ENCODE results near the gene PRRX2. TPM values are rescaled to one million over a fixed set of nuclear protein-coding genes. Genes with fewer than 3 reads are reported as not detected.
A peak's percentile ranks its signal among the peaks of the same experiment; 100 is the strongest.

PRRX2 gene
- total RNA-seq, 4 donors from 2014 or later, result 2.9 to 10.6 (median 8.1) TPM

DNA sequence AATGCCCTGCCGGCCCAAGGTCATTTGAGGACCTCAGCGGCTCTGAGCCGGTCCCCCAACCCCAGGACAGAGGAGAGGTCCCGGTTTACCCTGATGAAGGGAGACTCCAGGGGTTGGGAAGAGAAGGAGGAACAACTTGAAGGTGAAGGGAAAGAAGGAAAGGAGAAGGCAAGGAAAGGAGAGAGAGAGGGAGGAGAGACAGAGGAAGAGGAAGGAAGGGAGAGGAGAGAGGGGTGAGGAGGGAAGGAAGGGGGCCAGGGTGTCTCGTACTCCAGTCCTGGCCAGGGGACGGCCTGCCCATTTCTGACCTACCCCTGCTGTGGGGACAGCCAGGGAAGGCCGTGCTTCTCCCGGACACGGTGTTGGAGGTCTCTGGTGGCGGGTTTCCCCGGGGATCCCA lies 1.9 kb downstream of the PRRX2 start:
- TF ChIP-seq, protein P1, sequence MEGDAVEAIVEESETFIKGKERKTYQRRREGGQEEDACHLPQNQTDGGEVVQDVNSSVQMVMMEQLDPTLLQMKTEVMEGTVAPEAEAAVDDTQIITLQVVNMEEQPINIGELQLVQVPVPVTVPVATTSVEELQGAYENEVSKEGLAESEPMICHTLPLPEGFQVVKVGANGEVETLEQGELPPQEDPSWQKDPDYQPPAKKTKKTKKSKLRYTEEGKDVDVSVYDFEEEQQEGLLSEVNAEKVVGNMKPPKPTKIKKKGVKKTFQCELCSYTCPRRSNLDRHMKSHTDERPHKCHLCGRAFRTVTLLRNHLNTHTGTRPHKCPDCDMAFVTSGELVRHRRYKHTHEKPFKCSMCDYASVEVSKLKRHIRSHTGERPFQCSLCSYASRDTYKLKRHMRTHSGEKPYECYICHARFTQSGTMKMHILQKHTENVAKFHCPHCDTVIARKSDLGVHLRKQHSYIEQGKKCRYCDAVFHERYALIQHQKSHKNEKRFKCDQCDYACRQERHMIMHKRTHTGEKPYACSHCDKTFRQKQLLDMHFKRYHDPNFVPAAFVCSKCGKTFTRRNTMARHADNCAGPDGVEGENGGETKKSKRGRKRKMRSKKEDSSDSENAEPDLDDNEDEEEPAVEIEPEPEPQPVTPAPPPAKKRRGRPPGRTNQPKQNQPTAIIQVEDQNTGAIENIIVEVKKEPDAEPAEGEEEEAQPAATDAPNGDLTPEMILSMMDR (IDR thresholded peaks at IDR 0.05), result no peak
- TF ChIP-seq POLR2A (IDR thresholded peaks at IDR 0.05), result no peak
- 71 to 83% methylated on average over 11 of the region's 11 CpGs for WGBS, 2 donors
- intact Hi-C loops (cut with DNase I), result no loop called here
- H3K9me3 ChIP-seq, result no peaks in the 10 kb centered on the region
- H3K36me3 ChIP-seq, result no peaks in the 10 kb centered on the region
- no peak overlapping the region for H3K4me3 ChIP-seq (replicated peaks in 1 of 3)
- no peak for DNase-seq
- peaks cover 0 to 6% of the 10 kb centered on the region in 2 donors for H3K4me1 ChIP-seq
- peak overlapping the region in 1 of 3 donors; percentile 10 for H3K27ac ChIP-seq
- H3K27me3 ChIP-seq, result peaks cover 5% of the 10 kb centered on the region

DNA sequence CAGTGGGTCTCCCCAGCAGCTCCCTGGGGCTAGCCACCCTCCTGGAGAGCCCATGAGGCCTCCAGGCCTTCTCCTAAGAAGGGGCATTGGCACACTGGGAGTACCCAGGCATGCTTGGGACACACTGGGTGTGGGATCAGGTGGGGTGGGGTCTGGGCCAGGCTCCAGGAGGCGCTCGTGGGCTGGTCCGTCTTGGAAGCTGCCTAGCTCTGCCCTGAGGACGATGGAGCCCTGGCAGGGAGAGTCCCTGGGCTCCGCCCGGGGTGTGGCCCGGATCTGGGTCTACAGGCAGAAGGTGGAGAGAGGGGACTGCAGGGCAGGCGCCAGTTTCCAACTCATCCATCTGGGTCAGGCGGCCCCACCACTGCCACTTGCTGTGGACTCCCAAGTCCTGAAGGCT lies 2.4 kb downstream of the PRRX2 start:
- DNase-seq, result no peak
- intact Hi-C loops (cut with DNase I), result no loop called here
- H3K27ac ChIP-seq, result peak overlapping the region in 1 of 3 donors; percentile 5
- no peaks in the 10 kb centered on the region for H3K36me3 ChIP-seq
- no peak overlapping the region for H3K4me3 ChIP-seq (replicated peaks in 1 of 3)
- H3K9me3 ChIP-seq, result no peaks in the 10 kb centered on the region
- peaks cover 0 to 6% of the 10 kb centered on the region in 2 donors for H3K4me1 ChIP-seq
- WGBS, 2 donors, result 88 to 92% methylated on average over 9 of the region's 9 CpGs
- peaks cover 5% of the 10 kb centered on the region for H3K27me3 ChIP-seq
- TF ChIP-seq, protein P1 (IDR thresholded peaks at IDR 0.05), result no peak
- no peak for TF ChIP-seq POLR2A (IDR thresholded peaks at IDR 0.05)

DNA sequence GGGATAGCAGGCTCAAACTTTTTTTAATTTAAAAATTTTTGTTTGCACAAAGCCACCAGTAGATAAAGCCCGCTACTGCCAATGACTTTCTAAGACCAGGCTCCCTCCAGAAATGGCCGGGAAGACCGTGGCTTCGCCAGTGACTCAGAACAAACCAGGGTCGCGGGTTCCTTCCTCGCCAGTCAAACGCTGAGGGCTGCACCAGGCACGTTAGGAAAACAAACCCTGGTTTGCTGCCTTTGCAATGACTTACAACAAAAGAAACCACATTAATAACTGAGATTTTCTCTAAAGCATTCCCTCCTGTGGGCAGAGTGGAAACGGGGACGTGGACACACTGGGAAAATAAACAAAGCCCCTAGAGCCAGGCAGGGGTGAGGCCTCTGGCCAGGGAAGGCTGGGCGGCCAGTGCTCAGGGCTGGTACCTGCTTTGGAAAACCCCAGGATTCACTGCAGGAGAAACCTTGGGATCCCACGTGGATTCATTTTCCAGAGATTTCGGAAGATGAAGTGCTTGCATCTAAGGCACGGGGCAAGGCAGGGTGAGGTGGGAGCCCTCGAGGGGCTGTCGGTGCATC lies 3.8 kb downstream of the PRRX2 start:
- Histone ChIP-seq H3K9me3 (no peaks in the 10 kb centered on the region), H3K27ac (no peak overlapping the region), H3K36me3 (no peaks in the 10 kb centered on the region), H3K27me3 (peaks cover 5% of the 10 kb centered on the region), H3K4me1 (peaks cover 0 to 6% of the 10 kb centered on the region in 2 donors), H3K4me3 (replicated peaks in 1 of 3) (no peak overlapping the region)
- DNase-seq, result no peak
- 52 to 55% methylated on average over 17 of the region's 17 CpGs for WGBS, 2 donors
- intact Hi-C loops (cut with DNase I), result no loop called here
- no peak for TF ChIP-seq POLR2A (IDR thresholded peaks at IDR 0.05)
- TF ChIP-seq, protein P1 (IDR thresholded peaks at IDR 0.05), result no peak

DNA sequence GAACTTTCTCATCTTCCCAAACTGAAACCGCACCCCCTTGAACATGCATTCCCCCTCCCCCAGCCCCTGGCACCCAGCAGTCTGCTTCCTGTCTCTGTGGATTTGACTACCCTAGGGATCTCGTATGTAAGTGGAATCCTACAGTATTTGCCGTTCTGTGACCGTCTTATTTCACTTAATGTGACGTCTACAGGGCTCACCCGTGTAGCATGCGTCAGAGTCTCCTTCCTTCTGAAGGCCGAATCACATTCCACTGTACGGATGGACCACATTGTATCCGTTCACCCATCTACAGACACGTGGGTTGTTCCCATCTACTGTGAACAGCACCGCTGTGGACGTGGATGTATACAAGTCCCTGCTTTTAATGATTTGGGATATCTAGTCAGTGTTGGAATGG lies 4.5 kb downstream of the PRRX2 start:
- H3K27ac ChIP-seq, result no peak overlapping the region
- no peak for DNase-seq
- intact Hi-C loops (cut with DNase I), result loop anchor here (10.0 kb wide), 1 partner anchor 1305 kb away; no protein-coding TSS in a partner anchor
- peaks cover 0 to 6% of the 10 kb centered on the region in 2 donors for H3K4me1 ChIP-seq
- H3K4me3 ChIP-seq (replicated peaks in 1 of 3), result no peak overlapping the region
- WGBS, 2 donors, result 82 to 88% methylated on average over 13 of the region's 13 CpGs
- no peaks in the 10 kb centered on the region for H3K9me3 ChIP-seq
- peaks cover 5% of the 10 kb centered on the region for H3K27me3 ChIP-seq
- H3K36me3 ChIP-seq, result no peaks in the 10 kb centered on the region
- no peak for TF ChIP-seq POLR2A (IDR thresholded peaks at IDR 0.05)
- TF ChIP-seq, protein P1 (IDR thresholded peaks at IDR 0.05), result no peak

DNA sequence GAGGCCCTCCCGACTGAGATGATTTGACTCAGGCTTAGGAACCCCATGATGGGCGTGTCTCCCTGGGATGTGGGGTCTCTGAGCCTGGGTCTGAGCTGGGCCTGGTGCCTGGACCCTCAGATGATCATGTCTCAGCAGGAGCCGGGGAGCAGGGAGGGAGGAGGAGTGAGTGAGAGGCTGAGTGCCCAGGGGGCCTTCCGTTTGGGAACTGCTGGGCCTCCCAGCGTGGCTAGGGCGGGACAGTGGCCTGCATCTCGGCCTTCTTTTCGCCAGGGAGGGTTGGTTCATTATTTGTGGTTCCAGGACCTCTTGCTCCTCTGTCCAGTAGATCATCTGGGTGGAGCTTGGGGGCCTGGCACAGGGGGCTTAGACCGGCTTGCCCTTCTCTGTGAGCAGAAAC lies 5.6 kb downstream of the PRRX2 start:
- WGBS, 2 donors, result 78 to 82% methylated on average over 2 to 9 of the region's 9 CpGs

More for the DNA sequence above, 5.6 kb downstream of the PRRX2 start:
- Histone ChIP-seq H3K36me3 (no peaks in the 10 kb centered on the region), H3K4me3 (replicated peaks in 1 of 3) (no peak overlapping the region), H3K27me3 (peaks cover 5% of the 10 kb centered on the region), H3K4me1 (no peaks in the 10 kb centered on the region), H3K27ac (no peak overlapping the region), H3K9me3 (no peaks in the 10 kb centered on the region)
- intact Hi-C loops (cut with DNase I), result loop anchor here (10.0 kb wide), 1 partner anchor 1304 kb away; no protein-coding TSS in a partner anchor
- DNase-seq, result no peak
- TF ChIP-seq, protein P1 (IDR thresholded peaks at IDR 0.05), result no peak
- no peak for TF ChIP-seq POLR2A (IDR thresholded peaks at IDR 0.05)
